HL-60 (cell line): ENCODE results near the gene OR9G1.

Experiments
- CTCF ChIP-seq: IDR thresholded peaks from one replicate; pipeline ENCODE4 v1.5.1; 2011; ENCODE audit warnings: low read length, control low read depth, inconsistent platforms; ENCODE audit not compliant: insufficient read depth
- GABPA ChIP-seq: IDR thresholded peaks from 2 replicates; pipeline ENCODE4 v1.6.1; 2012; ENCODE audit warnings: low read depth
- POLR2AphosphoS5 ChIP-seq: IDR thresholded peaks from 2 replicates; pipeline ENCODE4 v1.6.1; 2012; ENCODE audit warnings: low read depth
- REST ChIP-seq: IDR thresholded peaks from 2 replicates; pipeline ENCODE4 v1.6.1; 2012; ENCODE audit warnings: low read depth; ENCODE audit not compliant: insufficient replicate concordance

GRCh38 chr11:56700914-56701485, 2.1 kb downstream of the OR9G1 start:
- no peak for TF ChIP-seq GABPA
- TF ChIP-seq CTCF, result no peak
- TF ChIP-seq POLR2AphosphoS5, result no peak
- no peak for TF ChIP-seq REST
